ENCODE measurements around the gene DCUN1D4.
"Not testable (repeated sequence)": the region's sequence is repeated elsewhere in the genome, so short reads cannot be mapped to it uniquely, and the experiment has no call there.

Gene DCUN1D4

GRCh38 chr4:51870441-51871188 lies 27.7 kb downstream of the DCUN1D4 start:
- H3K36me3 Mint-ChIP-seq: peaks cover 41% of the 10 kb centered on the region
- no peaks in the 10 kb centered on the region for H3K4me1 Mint-ChIP-seq
- no peaks in the 10 kb centered on the region for H3K27me3 Mint-ChIP-seq
- no peak overlapping the region for H3K27ac Mint-ChIP-seq
- no peaks in the 10 kb centered on the region for H3K9me3 Mint-ChIP-seq
- H3K4me3 Mint-ChIP-seq: no peak overlapping the region

GRCh38 chr4:51872283-51872997 lies 29.5 kb downstream of the DCUN1D4 start:
- no peaks in the 10 kb centered on the region for H3K9me3 Mint-ChIP-seq
- H3K4me1 Mint-ChIP-seq: no peaks in the 10 kb centered on the region
- no peaks in the 10 kb centered on the region for H3K27me3 Mint-ChIP-seq
- no peak overlapping the region for H3K27ac Mint-ChIP-seq
- H3K36me3 Mint-ChIP-seq: peaks cover 41% of the 10 kb centered on the region
- no peak overlapping the region for H3K4me3 Mint-ChIP-seq

GRCh38 chr4:51874551-51874950 lies 31.6 kb downstream of the DCUN1D4 start:
- Mint-ChIP-seq H3K36me3 (peaks cover 51% of the 10 kb centered on the region), H3K9me3 (no peaks in the 10 kb centered on the region), H3K27ac (no peak overlapping the region), H3K4me3 (no peak overlapping the region), H3K27me3 (no peaks in the 10 kb centered on the region), H3K4me1 (no peaks in the 10 kb centered on the region)

- Mint-ChIP-seq H3K4me3 (no peak overlapping the region), H3K4me1 (peaks cover 6% of the 10 kb centered on the region), H3K27me3 (no peaks in the 10 kb centered on the region), H3K9me3 (no peaks in the 10 kb centered on the region), H3K27ac (no peak overlapping the region), H3K36me3 (peaks cover 36% of the 10 kb centered on the region)
Measured at GRCh38 chr4:51878431-51878830, 35.5 kb downstream of the DCUN1D4 start.

DNA sequence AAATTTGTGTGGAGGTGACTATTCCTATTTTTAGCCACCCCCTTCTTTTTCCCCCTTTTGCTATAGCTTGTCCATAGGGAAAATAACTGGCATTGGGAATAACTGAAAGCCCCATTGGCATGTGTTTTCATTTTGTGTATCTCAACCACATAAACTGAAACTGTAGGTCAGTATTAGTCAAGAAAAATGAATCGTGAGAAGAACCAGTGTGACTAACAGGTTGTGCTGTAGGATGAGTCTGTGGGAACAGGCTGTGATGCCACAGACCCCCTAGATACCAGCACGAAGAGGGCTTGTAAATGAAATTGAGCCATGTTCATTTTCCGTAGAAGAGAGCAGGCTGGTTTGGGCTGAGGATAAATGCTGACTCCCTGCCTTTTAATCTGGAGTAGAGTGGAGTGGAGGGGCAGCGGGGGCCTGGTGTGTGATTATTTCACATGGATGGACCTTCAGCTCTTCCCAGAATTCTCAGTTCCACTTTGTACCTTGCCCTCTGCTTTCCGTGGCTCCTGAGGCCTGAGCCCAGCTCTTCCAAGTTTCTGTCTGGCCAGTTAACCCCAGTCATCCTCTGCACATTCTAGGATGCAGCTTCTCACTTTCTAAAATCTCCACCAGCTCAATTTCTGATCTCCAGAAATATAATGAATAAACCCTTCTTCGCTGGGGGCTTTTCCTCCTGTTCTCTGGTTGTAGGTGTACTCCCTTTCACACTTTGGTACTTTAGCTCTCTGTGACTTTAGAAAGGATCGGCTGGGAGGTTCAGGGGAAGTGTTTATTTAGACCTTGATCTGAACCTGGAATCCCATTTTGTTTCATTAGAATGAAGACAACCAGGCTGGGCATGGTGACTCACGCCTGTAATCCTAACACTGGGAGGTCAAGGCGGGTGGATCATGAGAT lies 37.3 kb downstream of the DCUN1D4 start:
- H3K36me3 Mint-ChIP-seq: peaks cover 23% of the 10 kb centered on the region
- no peak overlapping the region for H3K4me3 Mint-ChIP-seq
- H3K4me1 Mint-ChIP-seq: peaks cover 7% of the 10 kb centered on the region
- H3K9me3 Mint-ChIP-seq: no peaks in the 10 kb centered on the region
- H3K27ac Mint-ChIP-seq: no peak overlapping the region
- no peaks in the 10 kb centered on the region for H3K27me3 Mint-ChIP-seq

GRCh38 chr4:51884055-51884454 lies 41.1 kb downstream of the DCUN1D4 start:
- H3K36me3 Mint-ChIP-seq: peaks cover 11% of the 10 kb centered on the region
- H3K27ac Mint-ChIP-seq: no peak overlapping the region
- no peaks in the 10 kb centered on the region for H3K27me3 Mint-ChIP-seq
- no peak overlapping the region for H3K4me3 Mint-ChIP-seq
- H3K9me3 Mint-ChIP-seq: no peaks in the 10 kb centered on the region
- peaks cover 7% of the 10 kb centered on the region for H3K4me1 Mint-ChIP-seq

DNA sequence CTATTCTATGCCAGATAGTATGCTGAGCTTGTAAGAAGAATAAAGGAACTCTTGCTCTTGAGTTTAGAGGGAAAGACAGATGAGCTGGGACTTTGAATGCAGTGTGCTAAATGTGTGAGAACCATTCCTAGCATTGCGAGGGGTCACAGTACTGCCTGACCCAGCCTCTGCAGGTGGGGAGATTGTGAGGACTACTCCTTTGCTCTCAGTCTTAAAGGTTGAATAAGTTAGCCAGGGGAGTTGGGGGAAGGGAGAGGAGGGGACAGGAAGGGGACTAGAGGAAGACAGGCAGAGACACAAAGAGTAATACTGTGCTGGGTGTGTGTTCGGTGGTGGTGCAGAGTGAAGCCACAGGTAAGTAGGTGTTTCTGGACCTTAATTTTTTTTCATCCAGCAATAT lies 41.7 kb downstream of the DCUN1D4 start:
- no peaks in the 10 kb centered on the region for H3K27me3 Mint-ChIP-seq
- no peaks in the 10 kb centered on the region for H3K9me3 Mint-ChIP-seq
- peaks cover 7% of the 10 kb centered on the region for H3K4me1 Mint-ChIP-seq
- H3K36me3 Mint-ChIP-seq: peaks cover 11% of the 10 kb centered on the region
- no peak overlapping the region for H3K4me3 Mint-ChIP-seq
- H3K27ac Mint-ChIP-seq: no peak overlapping the region

DNA sequence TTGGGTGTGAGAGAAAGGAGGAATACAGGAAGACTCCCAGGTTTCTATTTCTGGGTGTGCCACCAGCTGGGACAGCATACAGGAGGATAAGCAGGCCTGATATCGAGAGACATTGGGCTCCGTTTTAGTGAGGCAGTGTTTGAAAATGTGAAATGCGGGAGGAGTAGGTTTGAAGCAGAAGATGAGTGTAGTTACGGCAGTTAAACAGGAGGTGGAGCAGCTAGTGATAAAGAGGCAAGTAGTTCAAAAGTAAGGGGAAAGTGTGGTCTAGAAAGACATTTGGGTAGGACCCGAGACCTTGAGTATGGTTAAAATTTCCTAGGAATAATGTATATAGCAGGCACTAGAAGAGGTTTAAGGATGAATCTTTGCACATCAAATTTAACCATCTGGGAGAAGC lies 42.4 kb downstream of the DCUN1D4 start:
- no peak overlapping the region for H3K4me3 Mint-ChIP-seq
- peaks cover 7% of the 10 kb centered on the region for H3K4me1 Mint-ChIP-seq
- no peaks in the 10 kb centered on the region for H3K27me3 Mint-ChIP-seq
- peak overlapping the region; percentile 0 for H3K27ac Mint-ChIP-seq
- H3K36me3 Mint-ChIP-seq: peaks cover 11% of the 10 kb centered on the region
- H3K9me3 Mint-ChIP-seq: no peaks in the 10 kb centered on the region

DNA sequence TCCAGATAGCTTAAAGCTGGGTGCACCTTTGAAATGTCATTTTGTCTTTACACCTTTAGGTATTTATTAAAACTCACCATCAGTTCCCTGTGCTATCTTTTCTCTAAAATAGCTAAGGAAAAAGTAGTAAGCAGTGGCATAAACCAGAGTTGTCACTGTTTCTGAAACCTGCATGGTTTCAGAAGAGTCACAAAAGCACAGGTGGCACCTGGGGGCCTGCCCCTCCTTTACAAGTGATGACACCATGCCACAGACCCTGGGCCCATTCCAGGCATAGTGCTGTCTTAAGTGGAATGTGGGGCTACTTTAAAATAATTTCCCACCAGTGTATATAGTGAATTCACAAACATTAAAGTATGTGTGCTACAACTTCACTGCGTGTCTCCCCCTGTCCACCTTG lies 47.8 kb downstream of the DCUN1D4 start:
- Mint-ChIP-seq H3K27me3 (no peaks in the 10 kb centered on the region), H3K9me3 (no peaks in the 10 kb centered on the region), H3K27ac (no peak overlapping the region), H3K4me3 (no peak overlapping the region), H3K36me3 (peaks cover 6% of the 10 kb centered on the region), H3K4me1 (peaks cover 4% of the 10 kb centered on the region)

GRCh38 chr4:51893402-51893801 lies 50.4 kb downstream of the DCUN1D4 start:
- H3K36me3 Mint-ChIP-seq, H3K9me3 Mint-ChIP-seq, H3K27me3 Mint-ChIP-seq, H3K4me1 Mint-ChIP-seq, H3K4me3 Mint-ChIP-seq, H3K27ac Mint-ChIP-seq: not testable (repeated sequence)

DNA sequence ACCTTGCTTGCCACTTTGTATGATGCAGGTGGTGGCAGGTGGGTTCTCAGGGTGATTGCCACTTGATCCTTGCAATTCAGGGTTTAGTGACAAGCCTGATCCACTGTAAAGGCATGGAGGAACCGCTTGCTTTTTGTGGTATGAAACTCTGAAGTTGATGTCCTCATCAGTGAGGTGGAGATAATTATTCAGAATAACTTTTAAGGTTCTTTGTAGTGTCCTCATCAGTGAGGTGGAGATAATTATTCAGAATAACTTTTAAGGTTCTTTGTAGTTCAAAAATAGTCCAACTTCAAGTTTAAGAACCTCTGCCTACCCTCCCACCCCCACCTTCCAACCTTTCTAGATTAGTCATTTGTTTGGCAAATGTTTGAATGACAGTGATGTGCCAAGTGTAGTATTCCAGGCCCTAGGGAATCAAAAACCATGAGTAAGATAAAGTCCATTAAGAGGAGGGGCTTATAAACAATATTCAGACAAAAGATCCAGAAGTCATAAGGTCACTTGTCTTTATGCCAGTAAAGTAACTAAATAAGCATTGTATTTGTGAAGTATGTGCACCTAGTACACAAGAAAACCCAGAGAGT lies 51.2 kb downstream of the DCUN1D4 start:
- no peak overlapping the region for H3K4me3 Mint-ChIP-seq
- H3K27ac Mint-ChIP-seq: no peak overlapping the region
- peaks cover 4% of the 10 kb centered on the region for H3K4me1 Mint-ChIP-seq
- H3K27me3 Mint-ChIP-seq: no peaks in the 10 kb centered on the region
- peaks cover 5% of the 10 kb centered on the region for H3K36me3 Mint-ChIP-seq
- H3K9me3 Mint-ChIP-seq: no peaks in the 10 kb centered on the region

- H3K36me3 Mint-ChIP-seq: peaks cover 5% of the 10 kb centered on the region
- H3K27me3 Mint-ChIP-seq: no peaks in the 10 kb centered on the region
- H3K9me3 Mint-ChIP-seq: no peaks in the 10 kb centered on the region
- no peak overlapping the region for H3K27ac Mint-ChIP-seq
- H3K4me1 Mint-ChIP-seq: peaks cover 4% of the 10 kb centered on the region
- H3K4me3 Mint-ChIP-seq: no peak overlapping the region
Measured at GRCh38 chr4:51895158-51895557, 52.2 kb downstream of the DCUN1D4 start.

DNA sequence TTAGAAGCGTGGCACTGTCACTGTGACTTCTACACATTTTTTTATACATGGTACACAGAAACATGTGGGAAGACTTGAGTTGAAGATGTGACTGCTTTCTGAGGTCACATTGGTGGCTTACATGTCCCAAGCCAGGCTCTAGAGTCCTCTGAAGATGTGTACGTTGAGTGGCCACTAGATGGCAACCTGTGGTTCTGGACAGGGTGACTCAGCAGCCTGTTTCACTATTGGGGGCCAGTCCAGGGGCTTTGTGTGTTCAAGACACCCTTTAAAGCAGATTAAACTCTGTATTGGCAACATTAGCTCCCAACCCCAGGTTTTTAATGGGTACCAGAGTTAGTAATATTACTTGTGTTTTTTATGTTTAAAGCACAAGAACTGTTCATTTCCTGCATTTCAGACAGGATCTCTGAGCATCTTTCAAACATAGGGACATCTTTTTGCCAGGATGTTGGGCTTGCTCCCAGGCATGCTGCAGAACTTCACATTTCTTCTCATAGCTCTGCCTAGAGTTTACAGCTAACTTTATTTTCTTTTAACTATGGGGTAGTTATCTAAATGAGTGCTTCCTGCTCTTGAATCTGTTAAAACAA lies 53.0 kb downstream of the DCUN1D4 start:
- peaks cover 6% of the 10 kb centered on the region for H3K36me3 Mint-ChIP-seq
- peak overlapping the region; percentile 26 for H3K27ac Mint-ChIP-seq
- H3K4me3 Mint-ChIP-seq: no peak overlapping the region
- H3K9me3 Mint-ChIP-seq: no peaks in the 10 kb centered on the region
- no peaks in the 10 kb centered on the region for H3K27me3 Mint-ChIP-seq
- H3K4me1 Mint-ChIP-seq: peaks cover 4% of the 10 kb centered on the region

GRCh38 chr4:51901363-51901762 lies 58.4 kb downstream of the DCUN1D4 start:
- Mint-ChIP-seq H3K4me3 (no peak overlapping the region), H3K27ac (no peak overlapping the region), H3K27me3 (no peaks in the 10 kb centered on the region), H3K9me3 (no peaks in the 10 kb centered on the region), H3K36me3 (peaks cover 20% of the 10 kb centered on the region), H3K4me1 (no peaks in the 10 kb centered on the region)
